Prostate gland (tissue), 2 donors: Measurements from ENCODE around the gene TSSK6.

Experiments used
- POLR2A ChIP-seq: fragments of 450-650 bp; IDR thresholded peaks from one replicate; pipeline ENCODE4 v1.6.1; 2016; ENCODE audit warnings: antibody characterized with exemption, mild to moderate bottlenecking
- POLR2AphosphoS5 ChIP-seq: sonication (generic); formaldehyde crosslinking; IDR thresholded peaks from one replicate; pipeline ENCODE4 v1.6.1; 2017; ENCODE audit warnings: antibody characterized with exemption
- TF ChIP-seq, protein P1 (sequence below), 4 experiments: fragments of 200-600 bp in 2 of 4; fragments of 450-650 bp in 2 of 4; sonication (generic) in 2 of 4; IDR thresholded peaks; 1 replicate in 3 of 4; 2 replicates in 1 of 4; pipeline ENCODE4 v1.5.1; 2016 to 2019; ENCODE audit warnings: antibody characterized with exemption in 4 of 4, mild to moderate bottlenecking in 2 of 4, moderate library complexity in 2 of 4

DNA sequence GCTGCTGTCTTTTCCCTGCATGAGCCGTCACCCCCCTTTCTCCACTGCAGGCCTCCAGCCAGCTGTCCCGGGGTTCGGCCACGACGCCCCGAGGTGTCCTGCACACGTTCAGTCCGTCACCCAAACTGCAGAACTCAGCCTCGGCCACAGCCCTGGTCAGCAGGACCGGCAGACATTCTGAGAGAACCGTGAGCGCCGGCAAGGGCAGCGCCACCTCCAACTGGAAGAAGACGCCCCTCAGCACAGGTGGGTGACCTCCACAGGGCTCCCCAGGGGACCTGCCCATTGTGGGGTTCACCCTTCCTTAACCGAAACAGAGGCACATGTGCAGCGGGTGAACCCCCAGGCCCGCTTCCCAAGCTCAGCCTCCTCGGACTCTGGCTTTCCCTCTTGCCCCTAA, 13.1 kb downstream of the TSSK6 start:
- TF ChIP-seq, protein P1, sequence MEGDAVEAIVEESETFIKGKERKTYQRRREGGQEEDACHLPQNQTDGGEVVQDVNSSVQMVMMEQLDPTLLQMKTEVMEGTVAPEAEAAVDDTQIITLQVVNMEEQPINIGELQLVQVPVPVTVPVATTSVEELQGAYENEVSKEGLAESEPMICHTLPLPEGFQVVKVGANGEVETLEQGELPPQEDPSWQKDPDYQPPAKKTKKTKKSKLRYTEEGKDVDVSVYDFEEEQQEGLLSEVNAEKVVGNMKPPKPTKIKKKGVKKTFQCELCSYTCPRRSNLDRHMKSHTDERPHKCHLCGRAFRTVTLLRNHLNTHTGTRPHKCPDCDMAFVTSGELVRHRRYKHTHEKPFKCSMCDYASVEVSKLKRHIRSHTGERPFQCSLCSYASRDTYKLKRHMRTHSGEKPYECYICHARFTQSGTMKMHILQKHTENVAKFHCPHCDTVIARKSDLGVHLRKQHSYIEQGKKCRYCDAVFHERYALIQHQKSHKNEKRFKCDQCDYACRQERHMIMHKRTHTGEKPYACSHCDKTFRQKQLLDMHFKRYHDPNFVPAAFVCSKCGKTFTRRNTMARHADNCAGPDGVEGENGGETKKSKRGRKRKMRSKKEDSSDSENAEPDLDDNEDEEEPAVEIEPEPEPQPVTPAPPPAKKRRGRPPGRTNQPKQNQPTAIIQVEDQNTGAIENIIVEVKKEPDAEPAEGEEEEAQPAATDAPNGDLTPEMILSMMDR (IDR thresholded peaks at IDR 0.05), result no peak
- no peak for TF ChIP-seq POLR2AphosphoS5
- no peak for TF ChIP-seq POLR2A
